ENCODE results near the gene PDE4D.

DNA sequence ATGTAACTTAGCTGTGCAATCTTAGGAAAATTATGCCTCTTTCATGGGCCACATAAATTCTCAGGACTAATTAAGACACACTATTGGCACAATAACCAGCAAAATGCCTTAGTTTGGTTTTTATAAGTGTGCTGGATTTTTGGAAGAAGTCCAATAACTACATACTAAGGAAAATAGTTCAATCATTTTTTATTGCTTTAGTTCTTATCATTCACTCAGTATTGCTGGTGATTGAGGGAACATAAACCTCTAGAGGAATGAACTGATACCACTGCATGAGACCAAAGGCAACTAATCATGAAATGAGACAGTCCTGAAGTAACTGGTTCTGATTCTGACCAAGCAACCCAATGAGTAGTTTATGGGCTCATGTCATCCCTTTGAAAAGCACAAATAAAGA, 571.5 kb downstream of the PDE4D start:
- no peak for TF ChIP-seq POLR2AphosphoS5 (IDR thresholded peaks at IDR 0.05; ENCODE audit: low read depth, low read length)
- no peak for TF ChIP-seq POLR2A (IDR thresholded peaks at IDR 0.05; ENCODE audit: low read depth, low read length)
